Activated CD8-positive, alpha-beta memory T cell treated with anti-CD3 and anti-CD28 coated beads, Interleukin-2, amount 50 U/mL, for 24 hours (primary cell): ENCODE data around the gene TSPOAP1.

ENCODE experiments used
- DNase-seq: peaks from one replicate; pipeline ENCODE4 v3.0.0-alpha.2; 2020; ENCODE audit errors: extremely low read depth

TSPOAP1 gene

GRCh38 chr17:58328195-58329034, at the start of gene TSPOAP1:
Gene TSPOAP1 (minus strand): TSS chr17:58328795. CDS start chr17:58327920, 875 bp downstream.
- no peak for DNase-seq

- no peak for DNase-seq
Measured at GRCh38 chr17:58377661-58378060, 49.1 kb upstream of the TSPOAP1 start.

- no peak for DNase-seq
Measured at GRCh38 chr17:58377093-58377601, 48.6 kb upstream of the TSPOAP1 start.

GRCh38 chr17:58376472-58377000, 47.9 kb upstream of the TSPOAP1 start:
- no peak for DNase-seq

GRCh38 chr17:58375811-58376210, 47.2 kb upstream of the TSPOAP1 start:
- no peak for DNase-seq

- no peak for DNase-seq
Measured at GRCh38 chr17:58375256-58375655, 46.7 kb upstream of the TSPOAP1 start.

GRCh38 chr17:58373923-58374322, 45.3 kb upstream of the TSPOAP1 start:
- no peak for DNase-seq

- DNase-seq: no peak
Measured at GRCh38 chr17:58373003-58373402, 44.4 kb upstream of the TSPOAP1 start.

GRCh38 chr17:58371300-58371950, 42.8 kb upstream of the TSPOAP1 start:
- no peak for DNase-seq

GRCh38 chr17:58370716-58371115, 42.1 kb upstream of the TSPOAP1 start:
- no peak for DNase-seq

- DNase-seq: no peak
Measured at GRCh38 chr17:58370309-58370708, 41.7 kb upstream of the TSPOAP1 start.

GRCh38 chr17:58369214-58370031, 40.8 kb upstream of the TSPOAP1 start:
- no peak for DNase-seq

- DNase-seq: no peak
Measured at GRCh38 chr17:58368860-58369213, 40.2 kb upstream of the TSPOAP1 start.

- DNase-seq: no peak
Measured at GRCh38 chr17:58367461-58367860, 38.9 kb upstream of the TSPOAP1 start.

- no peak for DNase-seq
Measured at GRCh38 chr17:58365980-58366595, 37.5 kb upstream of the TSPOAP1 start.

- no peak for DNase-seq
Measured at GRCh38 chr17:58365185-58365979, 36.8 kb upstream of the TSPOAP1 start.

GRCh38 chr17:58364270-58364942, 35.8 kb upstream of the TSPOAP1 start:
- no peak for DNase-seq

GRCh38 chr17:58363457-58364185, 35.0 kb upstream of the TSPOAP1 start:
- DNase-seq: no peak

GRCh38 chr17:58362368-58363014, 33.9 kb upstream of the TSPOAP1 start:
- no peak for DNase-seq
